Measurements from ENCODE around the gene NFE2L3. TPM values are rescaled to one million over a fixed set of nuclear protein-coding genes. Genes with fewer than 3 reads are reported as not detected.

Gene NFE2L3
- total and polyA plus RNA-seq, 9 of the 15 experiments (the other 6 are each of a cell fraction or from before 2014, with no cell fraction given) = 2.9 to 16.9 (median 12.4) TPM

GRCh38 chr7:26115650-26116049 is 36.3 kb upstream of the NFE2L3 start:
- Histone ChIP-seq H3K27ac (ENCODE audit: extremely low read depth, low read depth, low read length) (no peak overlapping the region), H3K4me1 (replicated peaks in 1 of 2; ENCODE audit: control insufficient read depth in 2 of 2, insufficient read depth in 2 of 2, low read length in 2 of 2) (no peaks in the 10 kb centered on the region), H3K9me1 (ENCODE audit: control insufficient read depth, insufficient read depth, low read length) (no peaks in the 10 kb centered on the region), H3K36me3 (ENCODE audit: control insufficient read depth, insufficient read depth, low read length) (no peaks in the 10 kb centered on the region), H3K9ac (ENCODE audit: insufficient read depth in 1 of 2, low read depth in 2 of 2, low read length in 2 of 2) (no peak overlapping the region), H3K4me3 (no peak overlapping the region), H3K9me3 (replicated peaks; ENCODE audit: control insufficient read depth, insufficient read depth, low read depth, low read length) (no peaks in the 10 kb centered on the region), H3K79me2 (ENCODE audit: control insufficient read depth, insufficient read depth, low read length) (no peaks in the 10 kb centered on the region), H2AFZ (ENCODE audit: low read depth, low read length) (no peak overlapping the region), H3K27me3 (ENCODE audit: control insufficient read depth in 2 of 2, insufficient read depth in 2 of 2, low read length in 2 of 2) (peaks cover 16 to 28% of the 10 kb centered on the region in 2 experiments), H4K20me1 (replicated peaks; ENCODE audit: control insufficient read depth, insufficient read depth, low read length) (no peaks in the 10 kb centered on the region), H3K4me2 (ENCODE audit: insufficient read depth, low read length) (no peak overlapping the region)
- DNase-seq (ENCODE audit: extremely low read depth in 1 of 4, low spot score in 3 of 4) (no peak), ATAC-seq (no peak), FAIRE-seq (no peak)
- WGBS (ENCODE audit: insufficient coverage, low coverage, missing lambda C conversion rate) = 0% methylated on average over 5 of the region's 5 CpGs
- CTCF ChIA-PET (ENCODE audit: low intra/inter-chr PET ratio) = no interaction called here
- peak in 1 of 2 experiments; percentile 85 for TF ChIP-seq NCOA2 (IDR thresholded peaks at IDR 0.05; ENCODE audit: partially characterized antibody in 2 of 2)
- TF ChIP-seq ZNF511 (CRISPR knock-in tag; IDR thresholded peaks at IDR 0.05) = no peak
- TF ChIP-seq CBX2 (IDR thresholded peaks at IDR 0.05; ENCODE audit: insufficient read depth, low read length, poor library complexity, severe bottlenecking) = peak; percentile 55
- intact Hi-C loops (cut with micrococcal nuclease) (no loop called here), in situ Hi-C loops (cut with MboI) (no loop called here)
- POLR2A ChIA-PET = no interaction called here
- BruUV-seq (replicated peaks) = no TSS peak

GRCh38 chr7:26117142-26117807 is 34.7 kb upstream of the NFE2L3 start:
- FAIRE-seq (no peak), ATAC-seq (peak; percentile 92), DNase-seq (ENCODE audit: extremely low read depth in 1 of 4, low spot score in 3 of 4) (peak in 2 of 4 experiments; percentile 45 to 60)
- POLR2A ChIA-PET = interaction anchor here (1.0 to 2.9 kb wide), 5 partner anchors 11 to 83 kb away, joined by 5 to 14 read pairs (median 6); partner anchors contain the start of gene HNRNPA2B1
- Histone ChIP-seq H3K79me2 (ENCODE audit: control insufficient read depth, insufficient read depth, low read length) (no peaks in the 10 kb centered on the region), H3K4me2 (ENCODE audit: insufficient read depth, low read length) (no peak overlapping the region), H3K4me3 (no peak overlapping the region), H3K36me3 (ENCODE audit: control insufficient read depth, insufficient read depth, low read length) (no peaks in the 10 kb centered on the region), H3K27ac (ENCODE audit: extremely low read depth, low read depth, low read length) (no peak overlapping the region), H3K4me1 (replicated peaks in 1 of 2; ENCODE audit: control insufficient read depth in 2 of 2, insufficient read depth in 2 of 2, low read length in 2 of 2) (no peaks in the 10 kb centered on the region), H2AFZ (ENCODE audit: low read depth, low read length) (no peak overlapping the region), H3K9me1 (ENCODE audit: control insufficient read depth, insufficient read depth, low read length) (no peaks in the 10 kb centered on the region), H4K20me1 (replicated peaks; ENCODE audit: control insufficient read depth, insufficient read depth, low read length) (no peaks in the 10 kb centered on the region), H3K9me3 (replicated peaks; ENCODE audit: control insufficient read depth, insufficient read depth, low read depth, low read length) (no peaks in the 10 kb centered on the region), H3K9ac (ENCODE audit: insufficient read depth in 1 of 2, low read depth in 2 of 2, low read length in 2 of 2) (no peak overlapping the region), H3K27me3 (ENCODE audit: control insufficient read depth in 2 of 2, insufficient read depth in 2 of 2, low read length in 2 of 2) (peaks cover 20 to 38% of the 10 kb centered on the region in 2 experiments)
- in situ Hi-C loops (cut with MboI) = no loop called here
- intact Hi-C loops (cut with micrococcal nuclease) = no loop called here
- 4% methylated on average over 7 of the region's 7 CpGs for WGBS (ENCODE audit: insufficient coverage, low coverage, missing lambda C conversion rate)
- no TSS peak for BruUV-seq (replicated peaks)
- CTCF ChIA-PET (ENCODE audit: low intra/inter-chr PET ratio) = interaction anchor here (0.5 kb wide), 1 partner anchor 81 kb away, joined by 3 read pairs; no protein-coding TSS in a partner anchor
- TF ChIP-seq VEZF1 (CRISPR knock-in tag; IDR thresholded peaks at IDR 0.05) (peak; percentile 65; the same call in 1 of the 2 replicates), CCAR2 (IDR thresholded peaks at IDR 0.05; ENCODE audit: low read depth, low read length) (no peak), ARID1B (IDR thresholded peaks at IDR 0.05) (no peak), ZNF444 (CRISPR knock-in tag; IDR thresholded peaks at IDR 0.05) (no peak), NFYB (IDR thresholded peaks at IDR 0.05; ENCODE audit: extremely low read depth, insufficient read length) (no peak), BCOR (IDR thresholded peaks at IDR 0.05) (no peak), ZNF184 (CRISPR knock-in tag; IDR thresholded peaks at IDR 0.05) (no peak), ZNF551 (CRISPR knock-in tag; IDR thresholded peaks at IDR 0.05) (no peak), ZNF668 (CRISPR knock-in tag; IDR thresholded peaks at IDR 0.05) (no peak), TOE1 (IDR thresholded peaks at IDR 0.05; ENCODE audit: borderline replicate concordance) (no peak), TOE1 (CRISPR knock-in tag; IDR thresholded peaks at IDR 0.05; ENCODE audit: borderline replicate concordance, low read depth) (no peak)
